GM18505 (cell line): Measurements from ENCODE around the gene DAD1.
"Not testable (repeated sequence)": the region's sequence is repeated elsewhere in the genome, so short reads cannot be mapped to it uniquely, and the experiment has no call there.

ENCODE experiments used
- ATAC-seq: cut with Tn5 transposase; IDR thresholded peaks from one replicate; pipeline ENCODE4 v1.9.1; 2021; ENCODE audit not compliant: unreplicated experiment
- POLR2A ChIP-seq: IDR thresholded peaks from 4 replicates; pipeline ENCODE4 v1.6.1; 2011; ENCODE audit warnings: borderline replicate concordance; ENCODE audit not compliant: insufficient read depth, insufficient read length; ENCODE audit errors: extremely low read depth

Gene DAD1

GRCh38 chr14:22570132-22570949 lies 18.7 kb downstream of the DAD1 start:
- peak; percentile 74 for ATAC-seq
- no peak for TF ChIP-seq POLR2A

DNA sequence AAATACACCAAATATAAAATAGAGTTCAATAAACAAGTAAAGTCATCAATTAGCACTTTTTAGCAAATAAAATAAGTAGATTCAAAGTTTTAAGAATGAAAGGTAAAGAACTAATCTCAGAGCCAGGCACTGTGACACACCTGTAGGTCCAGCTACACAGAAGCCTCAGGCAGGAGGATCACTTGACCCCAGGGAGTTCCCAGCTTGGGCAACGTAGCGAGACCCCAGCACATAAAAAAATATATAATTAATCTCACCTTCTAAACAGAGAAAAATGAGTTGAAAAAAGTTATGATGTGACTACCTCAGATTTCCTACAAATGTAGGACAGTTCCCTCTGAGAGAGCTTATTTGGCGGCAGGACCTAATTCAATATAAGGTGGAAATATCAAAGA lies 19.3 kb downstream of the DAD1 start:
- TF ChIP-seq POLR2A: no peak
- ATAC-seq: no peak

GRCh38 chr14:22569106-22569736 lies 19.8 kb downstream of the DAD1 start:
- ATAC-seq: no peak
- no peak for TF ChIP-seq POLR2A

DNA sequence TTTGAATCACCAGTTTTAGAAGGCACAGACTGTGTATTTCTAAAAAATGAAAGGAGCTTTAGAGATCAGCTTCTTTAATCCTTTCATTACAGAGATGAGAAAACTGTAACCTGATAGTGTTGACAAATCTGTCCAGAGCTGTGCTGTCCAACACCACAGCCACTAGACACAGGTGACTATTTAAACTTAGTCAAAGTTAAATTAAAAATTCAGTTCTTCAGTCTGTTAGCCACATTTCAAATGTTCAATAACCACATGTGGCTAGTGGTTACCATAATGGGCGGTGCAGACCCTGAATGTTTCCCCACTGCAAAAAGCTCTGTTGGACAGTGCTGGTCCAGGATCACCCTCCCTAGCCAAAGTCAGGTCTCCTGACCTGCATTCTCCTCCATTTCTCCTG lies 21.6 kb downstream of the DAD1 start:
- no peak for ATAC-seq
- TF ChIP-seq POLR2A: no peak

- no peak for ATAC-seq
- TF ChIP-seq POLR2A: no peak
Measured at GRCh38 chr14:22566845-22567244, 22.2 kb downstream of the DAD1 start.

GRCh38 chr14:22566266-22566665 lies 22.8 kb downstream of the DAD1 start:
- not testable (repeated sequence) for ATAC-seq

DNA sequence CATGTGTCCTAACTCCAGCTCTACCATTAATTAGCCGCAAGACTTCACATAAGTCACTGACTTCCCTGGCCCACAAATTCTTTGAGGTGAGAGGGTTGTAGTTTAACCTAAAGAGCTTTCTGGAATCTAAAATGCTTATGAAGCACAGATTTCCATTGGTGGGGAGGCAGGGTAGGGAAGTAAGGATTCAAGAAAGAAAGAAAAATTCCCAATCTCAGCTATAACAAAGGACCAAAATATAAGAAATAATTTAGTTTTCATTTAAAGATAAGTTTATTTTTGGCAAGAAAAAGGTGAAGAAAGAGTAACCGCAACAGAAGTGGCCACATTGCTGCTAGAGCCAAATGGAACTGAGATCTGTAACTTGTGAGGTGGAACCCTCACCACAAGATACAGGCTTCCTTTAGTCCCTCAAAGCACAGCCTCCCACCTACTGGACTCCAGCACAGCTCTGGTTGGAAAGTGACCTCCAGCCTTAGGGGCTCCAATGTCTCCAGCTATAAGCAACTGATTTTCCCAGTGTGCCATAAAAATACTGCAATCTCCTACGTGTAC lies 23.6 kb downstream of the DAD1 start:
- TF ChIP-seq POLR2A: no peak
- peak; percentile 33 for ATAC-seq

GRCh38 chr14:22564463-22564862 lies 24.6 kb downstream of the DAD1 start:
- TF ChIP-seq POLR2A: no peak
- no peak for ATAC-seq

- TF ChIP-seq POLR2A: peak; percentile 44
- no peak for ATAC-seq
Measured at GRCh38 chr14:22563987-22564386, 25.0 kb downstream of the DAD1 start.

DNA sequence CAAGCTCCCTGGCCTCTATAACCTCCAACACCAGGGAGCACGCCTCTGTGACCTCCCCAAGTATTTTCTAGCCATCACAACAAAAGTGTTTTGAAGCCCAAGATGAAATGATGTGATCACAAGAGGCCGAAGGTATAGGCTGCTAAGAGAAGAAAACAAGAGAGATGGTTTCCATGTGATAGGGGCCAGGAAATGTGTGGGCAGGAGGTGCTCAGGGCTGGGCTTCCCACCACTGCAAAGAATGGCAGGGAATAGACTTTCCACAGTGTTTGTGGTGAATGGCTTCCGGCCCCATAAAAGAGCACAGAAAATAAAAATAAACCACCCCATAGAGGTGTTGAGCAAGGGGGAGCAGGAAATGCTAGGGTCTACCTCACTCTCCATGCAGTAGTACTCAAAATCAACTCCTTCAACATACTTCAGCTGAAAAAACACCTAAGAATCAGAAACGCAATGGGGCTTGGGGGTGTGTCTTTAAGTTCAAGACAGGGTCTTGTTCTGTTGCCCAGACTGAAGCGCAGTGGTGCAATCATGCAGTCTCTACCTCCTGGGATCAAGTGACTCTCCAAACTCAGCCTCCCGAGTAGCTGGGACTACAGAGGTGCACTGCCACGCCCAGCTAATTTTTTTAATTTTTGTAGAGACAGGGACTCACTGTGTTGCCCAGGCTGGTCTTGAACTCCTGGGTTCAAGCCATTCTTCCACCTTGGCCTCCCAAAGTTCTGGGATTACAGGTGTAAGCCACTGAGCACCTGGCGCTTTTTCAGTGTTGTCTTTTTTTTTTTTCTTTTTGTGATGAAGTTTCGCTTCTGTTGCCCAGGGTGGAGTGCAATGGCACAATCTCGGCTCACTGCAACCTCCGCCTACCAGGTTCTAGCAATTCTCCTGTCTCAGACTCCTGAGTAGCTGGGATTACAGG lies 27.1 kb downstream of the DAD1 start:
- ATAC-seq: no peak
- peak; percentile 33 for TF ChIP-seq POLR2A

GRCh38 chr14:22561366-22561660 lies 27.7 kb downstream of the DAD1 start:
- no peak for TF ChIP-seq POLR2A
- ATAC-seq: no peak

GRCh38 chr14:22560662-22561365 lies 28.2 kb downstream of the DAD1 start:
- no peak for ATAC-seq
- no peak for TF ChIP-seq POLR2A

DNA sequence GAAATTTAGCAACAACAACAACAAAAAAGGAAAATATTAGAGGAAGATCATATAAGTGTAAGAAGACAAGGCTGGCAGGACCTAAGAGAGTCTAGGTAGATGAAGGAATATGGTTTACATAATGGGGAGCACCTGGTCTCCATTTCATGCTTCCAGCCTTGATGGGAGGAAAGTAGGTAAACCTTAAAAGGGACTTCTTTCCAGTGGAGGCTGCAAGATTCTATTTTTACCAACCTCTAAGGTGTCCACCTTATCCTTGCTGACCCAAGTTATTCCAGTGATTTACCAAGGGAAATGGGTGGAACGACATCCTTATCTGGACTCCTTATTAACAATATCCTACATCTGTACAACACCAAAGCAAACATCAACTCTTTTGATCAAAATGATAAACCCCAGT lies 30.0 kb downstream of the DAD1 start:
- ATAC-seq: no peak
- TF ChIP-seq POLR2A: no peak
